ENCODE measurements around the gene CNGA1.
"Not testable (repeated sequence)": the region's sequence is repeated elsewhere in the genome, so short reads cannot be mapped to it uniquely, and the experiment has no call there.

CNGA1 gene

GRCh38 chr4:47954677-47955076 lies 61.8 kb downstream of the CNGA1 start:
- no peak for FAIRE-seq

DNA sequence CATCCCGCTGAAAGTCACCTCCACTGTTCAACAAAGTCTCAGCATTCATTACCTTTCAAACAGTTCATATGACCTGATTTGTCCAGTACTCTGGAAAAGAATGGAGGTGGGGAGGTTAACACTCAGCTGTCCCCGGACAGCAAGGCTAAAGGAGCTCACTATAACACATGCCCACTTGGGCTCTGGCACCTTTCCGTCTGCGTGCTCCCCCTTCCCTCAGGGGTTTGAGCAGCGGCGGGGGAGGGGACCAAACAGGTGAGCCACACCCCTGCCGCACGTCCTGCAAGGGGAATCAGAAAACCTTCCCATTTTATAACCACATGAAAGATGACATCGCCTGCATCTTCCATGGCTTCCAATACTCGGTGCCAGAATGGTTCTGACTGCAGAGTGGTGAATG lies 62.2 kb downstream of the CNGA1 start:
- no peak for FAIRE-seq

DNA sequence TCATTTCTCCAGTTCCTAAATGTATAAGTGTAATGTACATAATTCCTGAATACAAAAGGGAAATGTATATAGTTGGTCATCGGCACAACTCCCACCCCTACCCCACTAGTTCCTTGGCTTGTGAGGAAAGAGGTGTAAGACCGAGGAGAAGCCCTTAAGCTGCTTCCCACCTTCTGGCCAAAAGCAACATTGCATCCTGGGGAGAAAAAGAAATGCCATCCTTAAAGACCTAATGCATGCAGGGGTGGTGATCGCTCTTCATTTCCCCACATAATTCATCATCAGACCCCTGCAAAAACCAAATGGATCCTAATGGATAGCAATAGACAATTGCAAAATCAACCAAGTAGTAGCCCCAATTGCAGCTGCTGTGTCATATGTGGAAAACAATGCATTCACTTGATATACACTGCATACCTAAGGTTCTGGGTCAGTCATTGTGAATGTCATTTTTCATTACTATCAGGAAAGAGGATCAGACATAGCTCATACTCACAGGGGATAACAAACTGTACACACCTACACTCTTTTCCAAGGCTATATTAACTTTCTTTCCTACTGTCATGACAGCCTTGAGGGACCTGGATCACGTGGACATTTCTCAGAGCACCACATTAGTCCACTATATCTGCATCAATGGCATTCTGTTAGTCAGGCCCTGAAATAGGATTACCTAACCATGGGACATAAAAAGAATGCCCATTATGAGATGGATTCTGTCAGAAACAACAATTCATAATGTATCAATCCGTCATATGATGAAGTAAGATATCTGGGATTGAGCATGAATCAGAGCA lies 70.4 kb downstream of the CNGA1 start:
- no peak for FAIRE-seq

- FAIRE-seq = no peak
Measured at GRCh38 chr4:47942081-47942819, 74.2 kb downstream of the CNGA1 start.

GRCh38 chr4:47939456-47939855 lies 77.0 kb downstream of the CNGA1 start:
- no peak for FAIRE-seq

GRCh38 chr4:47936336-47936735 lies 80.1 kb downstream of the CNGA1 start:
- FAIRE-seq = no peak

DNA sequence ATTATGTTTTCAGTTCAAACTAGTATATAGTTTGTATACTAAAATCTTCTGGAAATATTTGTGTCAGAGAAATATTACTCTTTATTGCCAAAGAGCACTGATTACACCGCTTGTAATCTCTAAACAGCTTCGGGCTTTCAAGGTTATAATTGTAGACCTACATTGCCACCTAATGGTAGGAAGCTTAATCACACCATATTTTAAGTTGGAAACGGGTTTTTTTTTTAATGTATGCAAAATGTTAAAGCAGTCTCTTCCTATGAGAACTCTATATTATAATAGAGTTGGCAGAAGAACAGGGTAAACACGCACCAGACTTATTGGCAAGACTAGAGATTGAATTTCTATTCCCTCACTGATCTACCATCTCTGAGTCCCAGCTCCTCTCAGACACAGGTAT lies 82.6 kb downstream of the CNGA1 start:
- FAIRE-seq = peak; percentile 92

GRCh38 chr4:47930971-47931804 lies 85.3 kb downstream of the CNGA1 start:
- FAIRE-seq = no peak

DNA sequence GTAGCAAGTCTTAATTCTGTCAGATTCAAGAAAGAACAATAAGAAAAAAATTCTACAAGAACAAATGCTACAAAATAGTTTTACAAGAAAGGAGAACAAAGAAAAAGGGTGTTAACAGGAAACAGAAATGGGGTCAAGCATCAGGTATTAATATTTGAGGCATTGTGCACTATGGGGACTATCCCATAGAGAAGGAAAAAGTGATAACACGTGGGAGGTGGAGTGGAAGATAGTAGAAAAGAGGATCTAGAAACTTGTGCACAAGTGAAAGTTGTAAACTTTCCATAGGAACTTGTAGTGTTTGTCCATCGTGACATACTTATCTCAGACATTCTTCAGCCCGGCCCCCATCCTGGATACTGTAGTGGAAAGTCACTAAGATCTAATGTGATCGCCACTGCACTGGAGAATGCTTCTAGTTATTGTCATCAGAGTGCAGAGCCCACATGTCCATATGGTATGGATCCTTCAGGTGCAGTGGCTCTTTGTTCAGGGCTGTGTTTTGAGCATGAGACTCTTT lies 86.7 kb downstream of the CNGA1 start:
- FAIRE-seq = no peak

GRCh38 chr4:47926667-47927258 lies 89.7 kb downstream of the CNGA1 start:
- no peak for FAIRE-seq

- not testable (repeated sequence) for FAIRE-seq
Measured at GRCh38 chr4:47923261-47923608, 93.2 kb downstream of the CNGA1 start.

DNA sequence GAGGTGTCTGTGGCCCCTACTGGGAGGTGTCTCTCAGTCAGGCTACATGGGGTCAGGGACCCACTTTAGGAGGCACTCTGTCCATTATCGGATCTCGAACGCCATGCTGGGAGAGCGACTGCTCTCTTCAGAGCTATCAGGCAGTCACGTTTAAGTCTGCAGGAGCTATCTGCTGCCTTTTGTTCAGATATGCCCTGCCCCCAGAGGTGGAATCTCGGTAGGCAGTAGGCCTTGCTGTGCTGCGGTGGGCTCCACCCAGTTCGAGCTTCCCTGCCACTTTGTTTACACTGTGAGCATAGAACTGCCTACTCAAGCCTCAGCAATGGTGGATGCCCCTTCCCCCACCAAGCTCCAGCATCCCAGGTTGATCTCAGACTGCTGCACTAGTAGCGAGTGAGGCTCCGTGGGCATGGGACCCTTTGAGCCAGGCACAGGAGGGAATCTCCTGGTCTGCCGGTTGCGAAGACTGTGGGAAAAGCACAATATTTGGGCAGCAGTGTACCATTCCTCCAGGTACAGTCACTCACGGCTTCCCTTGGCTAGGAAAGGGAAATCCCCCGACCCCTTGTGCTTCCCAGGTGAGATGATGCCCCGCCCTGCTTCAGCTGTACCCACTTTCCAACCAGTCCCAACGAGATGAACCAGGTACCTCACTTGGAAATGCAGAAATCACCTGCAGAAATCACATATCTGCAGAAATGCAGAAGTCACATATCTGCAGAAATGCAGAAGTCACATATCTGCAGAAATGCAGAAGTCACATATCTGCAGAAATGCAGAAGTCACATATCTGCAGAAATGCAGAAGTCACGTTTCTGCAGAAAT lies 93.8 kb downstream of the CNGA1 start:
- FAIRE-seq = not testable (repeated sequence)

DNA sequence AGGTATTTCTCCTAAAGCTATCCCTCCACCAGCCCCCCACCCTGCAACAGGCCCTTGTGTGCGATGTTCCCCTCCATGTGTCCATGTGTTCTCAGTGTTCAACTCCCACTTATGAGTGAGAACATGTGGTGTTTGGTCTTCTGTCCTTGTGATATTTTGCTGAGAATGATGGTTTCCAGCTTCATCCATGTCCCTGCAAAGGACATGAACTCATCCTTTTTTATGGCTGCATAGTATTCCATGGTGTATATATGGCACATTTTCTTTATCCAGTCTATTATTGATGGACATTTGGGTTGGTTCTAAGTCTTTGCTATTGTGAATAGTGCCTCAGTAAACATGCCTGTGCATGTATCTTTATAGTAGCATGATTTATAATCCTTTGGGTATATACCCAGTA lies 99.3 kb downstream of the CNGA1 start:
- not testable (repeated sequence) for FAIRE-seq

DNA sequence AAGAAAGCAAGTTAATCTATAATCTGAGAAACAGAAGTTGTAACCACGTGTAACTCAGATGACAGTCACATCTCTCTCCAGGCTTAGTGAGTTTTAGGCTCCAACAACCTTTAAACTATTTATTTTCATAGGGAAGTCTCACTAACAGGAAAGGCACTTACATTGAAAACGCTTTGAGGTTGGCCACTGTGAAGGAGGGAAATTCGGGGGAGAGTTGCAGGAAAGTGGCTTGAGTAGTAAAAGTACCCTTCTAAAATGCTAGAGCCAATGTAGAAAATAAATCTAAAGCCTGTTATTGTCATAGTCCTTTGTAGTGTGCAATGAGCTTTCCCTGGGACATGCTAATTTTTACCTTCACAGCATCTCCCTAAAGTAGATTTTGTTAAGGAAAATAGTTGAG lies 101.1 kb downstream of the CNGA1 start:
- FAIRE-seq = no peak

- FAIRE-seq = no peak
Measured at GRCh38 chr4:47914926-47915237, 101.6 kb downstream of the CNGA1 start.

DNA sequence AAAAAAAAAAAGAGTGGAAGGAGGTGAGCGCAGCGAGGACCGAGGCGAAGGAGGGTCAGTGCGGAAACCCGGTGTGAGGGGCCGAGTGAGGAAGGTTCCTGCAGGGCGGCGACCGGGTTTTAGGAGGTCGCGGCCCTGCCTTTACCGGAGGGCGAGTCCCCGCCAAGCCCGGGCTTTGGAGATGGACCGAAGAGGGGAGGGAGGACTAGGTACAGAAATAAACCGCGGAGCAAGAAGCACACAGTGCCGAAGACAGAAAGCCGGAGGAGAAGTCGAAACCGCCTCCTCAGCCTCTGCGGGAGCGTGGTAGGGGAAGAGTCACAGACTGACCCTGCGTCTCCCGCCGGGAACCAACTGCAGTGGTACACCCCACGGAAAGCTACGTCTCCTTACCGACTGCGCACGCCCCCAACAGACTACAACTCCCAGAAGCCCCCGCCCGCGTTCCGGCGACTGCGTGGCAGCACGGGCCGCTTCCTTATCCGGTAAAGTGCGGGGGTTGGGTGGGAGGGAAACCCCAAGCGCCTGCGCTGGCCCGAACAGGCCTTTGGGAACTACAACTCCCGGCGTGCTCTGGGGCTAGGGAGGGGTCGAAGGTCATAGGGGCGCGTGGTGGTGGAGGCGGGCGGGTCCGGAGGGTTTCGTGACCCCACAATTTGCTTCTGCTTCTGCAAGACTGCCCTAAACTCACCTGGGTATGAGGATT lies 102.1 kb downstream of the CNGA1 start, which contains the start of gene NFXL1:
NFXL1 (minus strand) TSS at position 364 of the 706 bp plus-strand sequence. CDS start 380 bp downstream, outside the sequence.
- FAIRE-seq = no peak

GRCh38 chr4:47913861-47914219 lies 102.6 kb downstream of the CNGA1 start:
- no peak for FAIRE-seq

GRCh38 chr4:47913330-47913729 lies 103.2 kb downstream of the CNGA1 start:
- no peak for FAIRE-seq

- FAIRE-seq = no peak
Measured at GRCh38 chr4:47907089-47907646, 109.3 kb downstream of the CNGA1 start.

DNA sequence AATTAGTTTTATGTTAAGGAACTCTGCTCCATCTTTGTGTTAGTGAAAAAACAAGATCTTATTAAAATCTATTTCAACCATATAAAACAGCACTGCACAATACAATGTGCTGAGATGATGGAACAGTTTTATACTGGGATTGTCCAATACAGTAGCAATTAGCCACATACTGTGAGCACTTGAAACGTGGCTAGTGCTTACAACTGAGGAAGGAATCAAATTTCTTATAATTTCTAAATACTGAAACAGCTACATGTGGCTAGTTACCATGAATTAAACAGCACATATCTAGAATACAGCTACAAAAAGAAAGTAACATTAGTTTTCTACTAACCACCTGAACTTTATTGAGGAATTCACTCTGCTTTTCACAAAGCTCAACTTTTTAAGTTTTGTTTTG lies 116.8 kb downstream of the CNGA1 start:
- FAIRE-seq = no peak

GRCh38 chr4:47891928-47892327 lies 124.6 kb downstream of the CNGA1 start:
- FAIRE-seq = no peak

Data from colon (tissue), 2 donors.